Stimulated activated naive CD8-positive, alpha-beta T cell treated with anti-CD3 and anti-CD28 coated beads, Interleukin-15, amount 100 ng/mL, for 72 hours (primary cell): ENCODE results near the gene CFAP157.

Experiments
- ATAC-seq: fragments of 150-1000 bp; cut with Tn5 transposase; 2 replicates; pipeline ENCODE4 v1.10.0; 2021; ENCODE audit warnings: mild to moderate bottlenecking, moderate library complexity
- DNase-seq, 2 donors: peaks; one replicate each; pipeline ENCODE4 v3.0.0; 2021 to 2022
- H3K27ac Mint-ChIP-seq, 2 donors: one replicate each; pipeline ENCODE4 v1.8.0; 2022; ENCODE audit warnings: mild to moderate bottlenecking in 2 of 2, mixed read lengths in 2 of 2, moderate library complexity in 2 of 2
- H3K27me3 Mint-ChIP-seq: one replicate; pipeline ENCODE4 v1.8.0; 2022; ENCODE audit warnings: mixed read lengths
- H3K4me1 Mint-ChIP-seq: one replicate; pipeline ENCODE4 v1.8.0; 2022; ENCODE audit warnings: mild to moderate bottlenecking, mixed read lengths
- H3K4me3 Mint-ChIP-seq, 2 donors: one replicate each; pipeline ENCODE4 v1.8.0; 2022; ENCODE audit warnings: mild to moderate bottlenecking in 2 of 2, mixed read lengths in 2 of 2, moderate library complexity in 1 of 2
- H3K9me3 Mint-ChIP-seq, 2 donors: one replicate each; pipeline ENCODE4 v1.8.0; 2022; ENCODE audit warnings: mixed read lengths in 2 of 2

The CFAP157 gene

DNA sequence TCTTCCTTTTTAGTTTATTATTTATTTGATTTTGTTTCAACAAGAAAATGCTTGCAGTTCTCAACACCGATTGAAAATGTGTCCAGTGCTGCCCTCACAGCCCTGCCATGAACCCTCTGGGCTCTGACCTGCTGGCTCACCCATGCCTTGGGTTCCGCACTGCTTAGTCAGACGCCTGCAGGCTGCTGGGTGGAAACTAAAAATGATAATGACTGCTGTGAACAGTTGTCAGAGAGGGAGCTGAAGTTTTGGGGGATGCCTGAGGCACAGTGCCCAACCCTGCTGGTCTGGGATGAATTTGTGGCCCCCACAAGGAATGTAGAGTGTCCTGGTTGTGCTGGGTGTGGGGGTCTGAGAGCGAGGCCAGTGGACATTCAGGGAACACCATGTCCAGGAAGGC is 22.2 kb upstream of the CFAP157 start:
- Mint-ChIP-seq H3K9me3 (no peaks in the 10 kb centered on the region), H3K4me3 (no peak overlapping the region), H3K27ac (no peak overlapping the region), H3K27me3 (no peaks in the 10 kb centered on the region), H3K4me1 (no peaks in the 10 kb centered on the region)
- no peak for ATAC-seq
- no peak for DNase-seq

DNA sequence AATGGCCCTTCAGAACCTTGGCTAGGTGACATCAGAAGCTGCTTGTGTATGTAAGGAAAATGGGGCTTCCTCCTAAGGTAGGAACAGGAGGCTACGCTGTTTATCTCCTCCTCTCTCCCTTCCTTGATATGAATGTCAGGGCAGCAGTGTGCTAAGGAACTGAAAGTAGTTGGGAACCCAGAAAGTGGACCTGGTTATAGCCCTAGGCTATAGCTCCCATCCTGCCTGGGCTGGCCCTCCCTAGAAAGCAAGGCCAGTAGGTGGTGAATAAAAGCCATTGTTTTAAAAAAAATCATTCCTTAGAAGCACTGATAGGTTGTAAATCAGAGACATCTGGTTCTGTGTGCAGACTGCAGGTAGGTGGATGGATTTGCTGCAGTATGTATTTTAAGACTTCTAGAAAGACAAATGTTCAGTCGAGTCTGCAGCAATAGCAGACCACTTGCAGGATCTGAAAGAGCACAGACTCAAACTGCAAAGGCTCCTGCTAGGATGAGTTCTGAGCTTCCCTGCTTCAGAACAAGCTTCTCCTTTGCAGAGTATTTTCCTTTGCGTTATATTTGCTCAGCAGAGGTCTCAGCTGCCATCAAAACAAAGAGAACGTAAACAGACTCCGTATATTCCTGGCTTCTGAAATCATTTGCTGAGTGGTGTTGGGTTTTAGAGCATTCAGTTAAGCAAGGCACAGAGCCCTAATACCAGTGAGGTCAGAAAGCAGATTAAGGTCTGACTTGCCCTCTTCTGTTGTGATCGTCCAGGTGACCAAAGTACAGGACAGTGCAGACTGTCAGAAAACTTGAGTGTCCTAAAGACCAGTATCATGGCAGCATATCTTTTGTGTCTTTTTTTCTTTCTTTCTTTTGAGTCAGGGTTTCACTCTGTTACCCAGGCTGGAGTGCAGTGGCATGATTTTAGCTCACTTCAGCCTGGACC is 20.1 kb upstream of the CFAP157 start:
- no peak overlapping the region for H3K4me3 Mint-ChIP-seq
- ATAC-seq (no peak), DNase-seq (no peak)
- H3K4me1 Mint-ChIP-seq = no peaks in the 10 kb centered on the region
- no peaks in the 10 kb centered on the region for H3K27me3 Mint-ChIP-seq
- no peaks in the 10 kb centered on the region for H3K9me3 Mint-ChIP-seq
- H3K27ac Mint-ChIP-seq = no peak overlapping the region

GRCh38 chr9:127689329-127690000 is 17.3 kb upstream of the CFAP157 start:
- ATAC-seq (no peak), DNase-seq (no peak)
- H3K9me3 Mint-ChIP-seq = no peaks in the 10 kb centered on the region
- H3K27me3 Mint-ChIP-seq = no peaks in the 10 kb centered on the region
- no peaks in the 10 kb centered on the region for H3K4me1 Mint-ChIP-seq
- no peak overlapping the region for H3K27ac Mint-ChIP-seq
- H3K4me3 Mint-ChIP-seq = no peak overlapping the region

- Mint-ChIP-seq H3K4me1 (no peaks in the 10 kb centered on the region), H3K27me3 (no peaks in the 10 kb centered on the region), H3K9me3 (no peaks in the 10 kb centered on the region), H3K4me3 (no peak overlapping the region), H3K27ac (no peak overlapping the region)
- no peak for ATAC-seq
- DNase-seq = no peak
Observed at GRCh38 chr9:127690735-127691134, 16.1 kb upstream of the CFAP157 start.

DNA sequence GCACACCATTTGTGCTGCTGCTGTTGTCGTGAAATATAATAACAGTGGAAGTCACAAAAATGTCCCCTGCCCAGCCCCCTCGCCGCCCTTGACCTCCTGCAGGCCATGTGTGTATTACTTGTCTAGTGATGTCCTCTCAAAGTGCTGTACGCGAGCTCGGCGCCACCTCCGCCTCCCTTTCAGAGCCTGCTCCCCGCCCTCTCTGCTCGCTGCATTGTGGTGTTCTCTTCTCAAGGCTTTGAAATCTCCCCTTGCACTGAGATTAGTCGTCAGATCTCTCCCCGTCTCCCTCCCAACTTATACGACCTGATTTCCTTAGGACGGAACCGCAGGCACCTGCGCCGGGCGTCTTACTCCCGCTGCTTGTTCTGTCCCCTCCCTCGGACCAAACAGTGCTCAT is 14.7 kb upstream of the CFAP157 start:
- no peak for ATAC-seq
- no peak overlapping the region for H3K27ac Mint-ChIP-seq

DNA sequence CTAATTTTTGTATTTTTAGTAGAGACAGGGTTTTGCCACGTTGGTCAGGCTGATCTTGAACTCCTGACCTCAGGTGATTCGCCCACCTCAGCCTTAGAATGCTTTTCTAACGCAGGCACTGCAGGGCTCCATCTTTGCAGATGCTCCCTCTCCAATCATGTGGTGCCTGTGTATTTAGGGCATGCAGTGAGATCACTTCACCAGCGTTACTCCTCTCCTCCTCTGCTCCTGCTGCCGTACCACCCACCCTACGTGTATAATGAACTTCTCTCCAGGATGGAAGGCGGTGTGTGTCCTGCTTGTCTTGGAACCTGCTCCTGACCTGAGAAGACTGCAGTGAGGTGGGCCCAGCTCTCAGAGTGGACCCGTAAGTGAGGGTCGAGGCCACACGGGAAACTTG is 13.6 kb upstream of the CFAP157 start:
- H3K4me3 Mint-ChIP-seq = no peak overlapping the region
- no peak for DNase-seq
- peak overlapping the region in 1 of 2 donors; percentile 13 for H3K27ac Mint-ChIP-seq
- no peaks in the 10 kb centered on the region for H3K9me3 Mint-ChIP-seq
- ATAC-seq = no peak
- H3K27me3 Mint-ChIP-seq = no peaks in the 10 kb centered on the region
- H3K4me1 Mint-ChIP-seq = no peaks in the 10 kb centered on the region

More for the DNA sequence above, 14.7 kb upstream of the CFAP157 start:
- Mint-ChIP-seq H3K27me3 (no peaks in the 10 kb centered on the region), H3K9me3 (no peaks in the 10 kb centered on the region), H3K4me1 (no peaks in the 10 kb centered on the region), H3K4me3 (no peak overlapping the region)
- no peak for DNase-seq

DNA sequence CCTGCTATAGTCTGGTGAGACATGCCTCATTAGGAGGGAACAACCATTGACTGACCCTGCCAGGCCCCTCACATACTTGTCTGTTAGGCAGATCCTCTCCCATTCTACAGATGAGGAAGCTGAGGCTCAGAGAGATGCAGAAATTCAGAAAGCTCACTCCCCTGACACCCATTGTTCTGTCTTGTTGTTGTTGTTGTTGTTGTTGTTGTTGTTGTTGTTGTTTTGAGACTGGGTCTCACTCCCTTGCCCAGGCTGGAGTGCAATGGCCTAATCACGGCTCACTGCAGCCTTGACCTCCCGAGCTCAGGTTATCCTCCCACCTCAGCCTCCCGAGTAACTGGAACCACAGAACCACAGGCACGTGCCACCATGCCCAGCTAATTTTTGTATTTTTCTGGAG is 13.1 kb upstream of the CFAP157 start:
- no peak for ATAC-seq
- peaks cover under 1% of the 10 kb centered on the region for H3K4me1 Mint-ChIP-seq
- H3K9me3 Mint-ChIP-seq = no peaks in the 10 kb centered on the region
- no peaks in the 10 kb centered on the region for H3K27me3 Mint-ChIP-seq
- no peak overlapping the region for H3K27ac Mint-ChIP-seq
- no peak for DNase-seq
- no peak overlapping the region for H3K4me3 Mint-ChIP-seq

DNA sequence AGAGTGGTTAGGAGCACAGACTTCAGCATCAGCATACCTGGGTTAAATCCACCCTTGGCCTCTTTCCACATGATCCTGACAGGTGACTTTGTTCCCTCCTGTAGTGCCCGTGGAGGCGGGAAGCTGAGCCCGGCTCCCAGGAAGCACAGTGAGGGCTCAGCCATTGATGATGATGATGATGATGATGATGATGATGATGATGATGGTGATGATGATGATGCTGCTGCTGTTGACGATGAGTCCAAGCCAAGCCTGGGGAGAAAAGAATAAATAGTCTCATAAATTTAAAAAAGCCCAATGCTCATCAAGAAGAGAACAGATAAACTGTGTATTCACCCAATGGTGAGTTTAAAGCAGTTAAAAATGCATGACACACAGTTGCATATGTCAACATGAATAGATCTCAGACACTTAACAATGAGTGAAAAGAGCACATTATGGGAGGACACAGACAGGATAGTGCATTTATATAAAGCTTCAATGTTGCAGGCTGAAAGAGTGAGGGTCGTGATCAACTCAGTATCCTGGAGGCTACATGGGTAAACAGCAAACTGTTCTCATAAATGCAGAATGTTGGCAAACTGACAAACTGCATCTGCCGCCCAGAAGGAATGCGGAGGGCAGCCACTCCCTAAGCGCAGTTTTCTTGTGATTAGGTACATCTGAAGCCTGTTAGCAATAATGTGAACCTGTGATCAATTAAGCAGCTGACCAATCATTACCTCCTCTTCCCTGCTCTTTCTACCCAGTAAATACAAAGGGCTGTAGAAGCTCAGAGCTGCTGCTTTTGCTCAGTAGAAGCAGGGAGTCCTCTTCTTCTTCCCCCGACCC is 11.7 kb upstream of the CFAP157 start:
- no peak for DNase-seq
- Mint-ChIP-seq H3K4me1 (peaks cover 14% of the 10 kb centered on the region), H3K4me3 (no peak overlapping the region), H3K27me3 (no peaks in the 10 kb centered on the region), H3K27ac (no peak overlapping the region), H3K9me3 (no peaks in the 10 kb centered on the region)
- no peak for ATAC-seq

DNA sequence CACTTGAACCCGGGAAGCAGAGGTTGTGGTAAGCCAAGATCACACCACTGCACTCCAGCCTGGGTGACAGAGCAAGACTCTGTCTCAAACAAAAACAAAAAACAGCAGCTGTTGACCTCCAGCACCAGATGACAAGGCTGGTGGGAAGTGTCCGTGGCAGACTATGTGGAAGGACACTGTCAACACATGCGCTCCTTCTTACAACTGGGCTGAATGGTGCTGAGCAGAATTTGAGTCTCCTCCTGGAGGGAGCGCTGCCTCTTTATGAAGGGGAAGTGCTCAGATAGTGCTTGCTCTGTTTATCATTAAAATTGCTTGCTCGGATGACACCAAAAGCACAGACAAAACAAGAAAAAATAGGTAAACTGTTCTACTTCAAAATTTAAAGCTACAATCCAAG is 9.2 kb upstream of the CFAP157 start:
- H3K4me3 Mint-ChIP-seq = no peak overlapping the region
- H3K4me1 Mint-ChIP-seq = peaks cover 19% of the 10 kb centered on the region
- H3K9me3 Mint-ChIP-seq = no peaks in the 10 kb centered on the region
- H3K27ac Mint-ChIP-seq = no peak overlapping the region
- DNase-seq = no peak
- no peak for ATAC-seq
- H3K27me3 Mint-ChIP-seq = no peaks in the 10 kb centered on the region

DNA sequence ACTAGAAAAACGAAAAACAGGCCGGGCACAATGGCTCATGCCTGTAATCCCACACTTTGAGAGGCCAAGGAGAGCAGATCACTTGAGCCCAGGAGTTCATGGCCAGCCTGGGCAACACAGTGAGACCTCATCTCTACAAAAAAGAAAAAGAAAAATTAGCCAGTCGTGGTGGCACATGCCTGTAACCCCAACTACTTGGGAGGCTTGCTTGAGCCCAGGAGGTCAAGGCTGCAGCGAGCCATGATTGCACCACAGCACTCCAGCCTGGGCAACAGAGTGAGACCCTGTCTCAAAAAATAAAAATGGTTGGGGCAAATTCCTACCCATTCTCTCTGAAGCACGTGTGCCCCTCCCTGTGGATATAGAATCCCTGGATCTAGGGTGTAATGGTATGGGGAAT is 8.4 kb upstream of the CFAP157 start:
- Mint-ChIP-seq H3K27me3 (no peaks in the 10 kb centered on the region), H3K27ac (no peak overlapping the region), H3K9me3 (no peaks in the 10 kb centered on the region), H3K4me1 (peaks cover 24% of the 10 kb centered on the region), H3K4me3 (peak overlapping the region in 1 of 2 donors; percentile 86)
- DNase-seq (no peak), ATAC-seq (no peak)

- peaks cover 25% of the 10 kb centered on the region for H3K4me1 Mint-ChIP-seq
- no peaks in the 10 kb centered on the region for H3K27me3 Mint-ChIP-seq
- DNase-seq (peak; percentile 86 to 93), ATAC-seq (peak; percentile 99)
- peak overlapping the region; percentile 84 to 86 for H3K4me3 Mint-ChIP-seq
- H3K9me3 Mint-ChIP-seq = no peaks in the 10 kb centered on the region
- peak overlapping the region; percentile 75 to 79 for H3K27ac Mint-ChIP-seq
Observed at GRCh38 chr9:127698985-127699670, 7.7 kb upstream of the CFAP157 start.

DNA sequence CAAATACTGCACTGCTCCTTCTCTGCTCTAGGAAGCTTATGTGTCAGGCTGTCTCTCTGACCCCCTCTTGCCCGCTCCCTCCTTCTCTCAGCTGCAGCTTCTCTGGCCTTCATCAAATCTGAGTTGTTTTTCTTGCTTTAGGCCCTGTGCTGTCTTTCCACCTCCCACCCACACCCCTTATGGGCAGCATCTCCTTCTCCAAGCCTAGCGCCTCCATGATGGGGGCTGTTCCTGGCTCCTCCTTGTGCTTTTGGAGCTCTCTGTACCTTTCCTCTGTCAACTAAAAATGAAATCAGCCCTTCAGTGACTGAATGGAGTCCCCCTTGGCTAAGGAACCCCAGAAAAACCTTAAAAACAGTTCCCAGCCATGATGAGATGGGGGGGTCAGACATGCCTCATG is 6.6 kb upstream of the CFAP157 start:
- H3K4me3 Mint-ChIP-seq = peak overlapping the region; percentile 41 to 50
- peaks cover 25% of the 10 kb centered on the region for H3K4me1 Mint-ChIP-seq
- DNase-seq = no peak
- no peaks in the 10 kb centered on the region for H3K9me3 Mint-ChIP-seq
- no peaks in the 10 kb centered on the region for H3K27me3 Mint-ChIP-seq
- no peak for ATAC-seq
- H3K27ac Mint-ChIP-seq = no peak overlapping the region

GRCh38 chr9:127700594-127701255 is 6.1 kb upstream of the CFAP157 start:
- H3K4me3 Mint-ChIP-seq = no peak overlapping the region
- H3K9me3 Mint-ChIP-seq = no peaks in the 10 kb centered on the region
- no peaks in the 10 kb centered on the region for H3K27me3 Mint-ChIP-seq
- DNase-seq = no peak
- H3K4me1 Mint-ChIP-seq = peaks cover 25% of the 10 kb centered on the region
- no peak overlapping the region for H3K27ac Mint-ChIP-seq
- no peak for ATAC-seq

- ATAC-seq (no peak), DNase-seq (no peak)
- Mint-ChIP-seq H3K4me1 (peaks cover 40% of the 10 kb centered on the region), H3K27me3 (no peaks in the 10 kb centered on the region), H3K9me3 (peaks cover under 1 to 2% of the 10 kb centered on the region in 2 donors), H3K27ac (peak overlapping the region in 1 of 2 donors; percentile 65), H3K4me3 (no peak overlapping the region)
Observed at GRCh38 chr9:127703289-127703946, 3.4 kb upstream of the CFAP157 start.
